SK-N-MC (cell line): ENCODE measurements around the gene CUX1.
A peak's percentile ranks its signal among the peaks of the same experiment; 100 is the strongest.
"Not testable (repeated sequence)": the region's sequence is repeated elsewhere in the genome, so short reads cannot be mapped to it uniquely, and the experiment has no call there.

Experiments used
- DNase-seq: peaks from one replicate; pipeline ENCODE4 v3.0.0-alpha.2; 2011; ENCODE audit warnings: low read depth, low spot score
- H3K27ac ChIP-seq: fragments of 200-600 bp; sonication (generic); 2 replicates; pipeline ENCODE4 v1.5.1; 2016; ENCODE audit warnings: mixed run types
- H3K36me3 ChIP-seq: fragments of 200-600 bp; sonication (generic); 2 replicates; pipeline ENCODE4 v1.6.1; 2017; ENCODE audit warnings: antibody characterized with exemption, low read length, mixed read lengths; ENCODE audit not compliant: insufficient read depth
- H3K4me3 ChIP-seq: fragments of 200-600 bp; sonication (generic); 2 replicates; pipeline ENCODE4 v1.5.1; 2016
- H3K9ac ChIP-seq: fragments of 200-600 bp; sonication (generic); 2 replicates; pipeline ENCODE4 v1.8.0; 2017; ENCODE audit warnings: mixed run types, mixed read lengths; ENCODE audit not compliant: insufficient read length
- H3K9me3 ChIP-seq: fragments of 200-600 bp; sonication (generic); 2 replicates; pipeline ENCODE4 v1.6.1; 2017; ENCODE audit warnings: low read depth, mild to moderate bottlenecking, antibody characterized with exemption, low read length, moderate library complexity, mixed read lengths
- EZH2 ChIP-seq: fragments of 200-600 bp; sonication (generic); IDR thresholded peaks from one replicate; pipeline ENCODE4 v1.6.1; 2017; ENCODE audit warnings: antibody characterized with exemption
- FOXP2 ChIP-seq: optimal IDR thresholded peaks from 2 replicates; pipeline ENCODE3; 2011; ENCODE audit warnings: mild to moderate bottlenecking, moderate library complexity; ENCODE audit not compliant: insufficient read depth; ENCODE audit errors: extremely low read length, control extremely low read depth
- POLR2AphosphoS5 ChIP-seq: IDR thresholded peaks from 2 replicates; pipeline ENCODE4 v1.6.1; 2012; ENCODE audit warnings: mild to moderate bottlenecking, low read depth, low read length, borderline replicate concordance

Gene CUX1

GRCh38 chr7:101818287-101819071, 1.1 kb downstream of the CUX1 start:
- no peak for TF ChIP-seq FOXP2
- TF ChIP-seq EZH2, result no peak
- no peak for TF ChIP-seq POLR2AphosphoS5

DNA sequence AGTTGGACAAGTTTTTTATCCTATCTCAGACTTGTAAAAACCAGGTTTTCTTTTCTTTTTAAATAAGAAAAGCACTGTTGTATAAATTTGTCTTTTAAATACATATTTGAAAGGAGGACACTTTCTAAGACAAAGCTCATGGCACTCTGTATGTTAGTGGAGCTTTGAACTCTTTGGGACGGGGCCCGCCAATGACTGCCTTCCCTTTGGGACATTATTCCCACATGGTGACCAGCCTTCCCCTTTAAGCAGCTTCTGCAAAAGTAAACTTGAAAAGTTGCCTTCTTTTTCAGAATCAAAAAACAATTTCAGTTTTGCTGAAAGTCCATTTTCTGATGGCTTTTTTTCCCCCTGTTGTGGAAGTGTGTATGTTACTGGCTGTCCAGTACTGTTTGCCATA, 1.8 kb downstream of the CUX1 start:
- Histone ChIP-seq H3K9ac (no peak overlapping the region), H3K36me3 (no peaks in the 10 kb centered on the region), H3K27ac (no peak overlapping the region), H3K4me3 (no peak overlapping the region), H3K9me3 (no peaks in the 10 kb centered on the region)
- DNase-seq, result no peak
- no peak for TF ChIP-seq POLR2AphosphoS5
- TF ChIP-seq EZH2, result no peak
- TF ChIP-seq FOXP2, result no peak

More at GRCh38 chr7:101818287-101819071, 1.1 kb downstream of the CUX1 start:
- no peak for DNase-seq
- Histone ChIP-seq H3K9ac (no peak overlapping the region), H3K4me3 (peak overlapping the region; percentile 83), H3K27ac (no peak overlapping the region), H3K9me3 (no peaks in the 10 kb centered on the region), H3K36me3 (no peaks in the 10 kb centered on the region)

DNA sequence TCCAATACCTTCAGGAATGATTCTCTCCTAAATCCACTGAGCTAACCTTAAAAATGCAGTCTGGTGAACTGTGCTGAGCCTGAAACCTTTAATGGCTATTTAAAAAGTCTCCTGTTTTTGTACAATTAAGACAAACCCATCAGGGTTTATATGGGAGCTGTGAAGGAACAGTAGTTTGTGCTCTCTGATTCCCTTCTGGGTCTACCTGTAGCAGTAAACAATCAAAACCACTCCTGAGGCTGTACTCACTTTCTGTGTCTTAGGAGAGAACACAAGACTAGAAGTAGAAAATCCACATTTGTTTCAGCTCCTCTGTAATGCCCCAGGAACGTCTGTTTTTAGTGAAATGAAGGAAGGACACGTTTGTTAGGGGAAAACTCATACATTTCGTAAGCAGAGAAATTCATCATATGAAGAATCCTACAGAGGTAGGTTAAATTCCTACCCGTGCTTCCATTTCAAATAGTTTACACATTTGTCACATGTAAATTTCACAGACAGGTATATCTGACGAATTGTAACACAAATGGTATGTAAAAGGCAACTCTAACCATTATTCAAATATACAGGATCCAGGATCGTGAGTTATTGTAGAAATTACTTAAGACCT, 2.6 kb downstream of the CUX1 start:
- TF ChIP-seq EZH2 (no peak), FOXP2 (no peak), POLR2AphosphoS5 (no peak)
- H3K27ac ChIP-seq, result 0 out of 2 replicates have a peak overlapping the region, but pooled peaks have one; percentile 0

DNA sequence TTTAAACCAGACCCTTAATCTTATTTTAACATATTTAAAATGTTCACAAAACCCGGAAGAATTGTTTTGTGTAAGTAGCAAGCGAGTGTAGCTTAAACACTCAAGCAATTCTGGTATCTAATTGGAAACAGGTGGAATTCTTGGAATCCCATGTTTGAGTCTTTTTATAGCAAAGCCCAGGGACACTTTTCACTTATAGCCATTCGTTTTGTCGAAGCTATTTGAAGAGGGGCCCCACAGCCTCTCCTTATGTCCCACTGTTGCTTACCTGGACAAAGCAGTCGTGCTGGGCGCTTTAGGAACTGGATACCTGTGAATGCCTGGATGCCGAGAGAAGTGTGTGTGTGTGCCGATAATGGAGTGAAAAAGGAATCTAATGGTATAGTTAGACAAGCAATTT, 3.3 kb downstream of the CUX1 start:
- H3K9me3 ChIP-seq, result no peaks in the 10 kb centered on the region
- no peak for DNase-seq
- peak overlapping the region; percentile 60 for H3K4me3 ChIP-seq
- H3K9ac ChIP-seq, result no peak overlapping the region
- no peak for TF ChIP-seq EZH2
- TF ChIP-seq POLR2AphosphoS5, result no peak
- no peak for TF ChIP-seq FOXP2
- H3K36me3 ChIP-seq, result no peaks in the 10 kb centered on the region
- H3K27ac ChIP-seq, result 0 out of 2 replicates have a peak overlapping the region, but pooled peaks have one; percentile 0

More for the DNA sequence above, 2.6 kb downstream of the CUX1 start:
- Histone ChIP-seq H3K9me3 (no peaks in the 10 kb centered on the region), H3K4me3 (peak overlapping the region; percentile 60), H3K9ac (no peak overlapping the region), H3K36me3 (no peaks in the 10 kb centered on the region)
- no peak for DNase-seq

- H3K9ac ChIP-seq, H3K9me3 ChIP-seq, H3K36me3 ChIP-seq, H3K27ac ChIP-seq, H3K4me3 ChIP-seq, DNase-seq: not testable (repeated sequence)
Observed at GRCh38 chr7:101822632-101823031, 5.2 kb downstream of the CUX1 start.

- Histone ChIP-seq H3K9me3 (no peaks in the 10 kb centered on the region), H3K36me3 (no peaks in the 10 kb centered on the region), H3K27ac (no peak overlapping the region), H3K9ac (no peak overlapping the region), H3K4me3 (no peak overlapping the region)
- TF ChIP-seq FOXP2 (no peak), POLR2AphosphoS5 (no peak), EZH2 (no peak)
- no peak for DNase-seq
Observed at GRCh38 chr7:101823096-101823495, 5.7 kb downstream of the CUX1 start.

DNA sequence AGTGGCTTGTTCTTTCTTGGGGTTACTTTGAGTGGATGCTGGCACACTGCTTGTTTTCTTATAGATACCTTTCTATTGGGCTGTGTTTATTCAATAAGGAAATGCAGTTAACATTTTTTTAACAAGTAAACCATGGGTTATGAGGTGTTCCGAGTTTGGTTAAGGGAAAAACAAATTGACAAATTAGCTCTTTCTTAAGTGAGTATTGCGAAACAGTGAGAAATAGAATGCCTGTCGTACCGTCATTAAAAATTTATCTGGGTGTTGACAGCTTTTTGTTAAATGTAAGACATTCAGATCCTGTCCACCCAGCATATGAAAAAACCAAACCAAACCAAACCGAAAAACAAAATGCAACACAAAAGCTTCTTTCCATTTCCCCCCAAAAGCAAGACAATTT, 6.2 kb downstream of the CUX1 start:
- Histone ChIP-seq H3K9ac (no peak overlapping the region), H3K9me3 (no peaks in the 10 kb centered on the region), H3K27ac (no peak overlapping the region), H3K36me3 (no peaks in the 10 kb centered on the region), H3K4me3 (no peak overlapping the region)
- DNase-seq, result no peak
- TF ChIP-seq POLR2AphosphoS5, result no peak
- no peak for TF ChIP-seq FOXP2
- TF ChIP-seq EZH2, result no peak

- DNase-seq, result no peak
- no peak overlapping the region for H3K27ac ChIP-seq
- H3K9ac ChIP-seq, result no peak overlapping the region
- no peak overlapping the region for H3K4me3 ChIP-seq
- no peaks in the 10 kb centered on the region for H3K9me3 ChIP-seq
- H3K36me3 ChIP-seq, result no peaks in the 10 kb centered on the region
- TF ChIP-seq EZH2 (no peak), POLR2AphosphoS5 (no peak), FOXP2 (no peak)
Observed at GRCh38 chr7:101824440-101824839, 7.0 kb downstream of the CUX1 start.
